ENCODE measurements around the gene HNRNPA3. TPM values are rescaled to one million over a fixed set of nuclear protein-coding genes. Genes with fewer than 3 reads are reported as not detected.
A peak's percentile ranks its signal among the peaks of the same experiment; 100 is the strongest.

The HNRNPA3 gene
- total RNA-seq, 1 experiment from 2014 or later = 290 TPM

- Histone ChIP-seq H3K4me1 (replicated peaks; ENCODE audit: insufficient read depth) (no peaks in the 10 kb centered on the region), H3K27me3 (ENCODE audit: insufficient read depth, low read depth) (no peaks in the 10 kb centered on the region), H2AFZ (no peak overlapping the region), H3K9me3 (ENCODE audit: insufficient read depth, low read depth) (no peaks in the 10 kb centered on the region), H3K27ac (no peak overlapping the region), H3K4me3 (no peak overlapping the region), H4K20me1 (ENCODE audit: insufficient read depth) (no peaks in the 10 kb centered on the region), H3K4me2 (no peak overlapping the region), H3F3A (ENCODE audit: insufficient read depth, low read depth) (peaks cover 8% of the 10 kb centered on the region; the same call in 1 of the 2 replicates), H3K9me2 (ENCODE audit: insufficient read depth) (no peaks in the 10 kb centered on the region), H3K79me2 (ENCODE audit: low read depth) (0 out of 2 replicates have a peak, but pooled peaks cover 2% of the 10 kb centered on the region), H3K36me3 (ENCODE audit: low read depth) (no peaks in the 10 kb centered on the region)
- no TSS peak for BruUV-seq (replicated peaks)
- DNase-seq = no peak
- POLR2A ChIA-PET (ENCODE audit: unreplicated experiment) = interaction anchor here (0.6 kb wide), 1 partner anchor 60 kb away, joined by 4 read pairs; the partner anchor contains the start of gene NFE2L2
- TF ChIP-seq EZH2 (IDR thresholded peaks at IDR 0.05; ENCODE audit: low read depth) = no peak
- TF ChIP-seq CTCF (conservative IDR thresholded peaks at IDR 0.05) = no peak
- CTCF ChIA-PET = no interaction called here
- intact Hi-C loops (cut with micrococcal nuclease; ENCODE audit: unreplicated experiment) = no loop called here
These were observed 8.2 kb upstream of the HNRNPA3 start for GRCh38 chr2:177204417-177204816.

GRCh38 chr2:177207101-177207500 is 5.5 kb upstream of the HNRNPA3 start:
- Histone ChIP-seq H3K4me3 (no peak overlapping the region), H3K4me1 (replicated peaks; ENCODE audit: insufficient read depth) (peaks cover 9% of the 10 kb centered on the region), H3K36me3 (ENCODE audit: low read depth) (no peaks in the 10 kb centered on the region), H2AFZ (no peak overlapping the region), H3F3A (ENCODE audit: insufficient read depth, low read depth) (peaks cover 14% of the 10 kb centered on the region), H4K20me1 (ENCODE audit: insufficient read depth) (no peaks in the 10 kb centered on the region), H3K79me2 (ENCODE audit: low read depth) (peaks cover 27% of the 10 kb centered on the region), H3K4me2 (no peak overlapping the region), H3K9me3 (ENCODE audit: insufficient read depth, low read depth) (no peaks in the 10 kb centered on the region), H3K27ac (no peak overlapping the region), H3K27me3 (ENCODE audit: insufficient read depth, low read depth) (no peaks in the 10 kb centered on the region), H3K9me2 (ENCODE audit: insufficient read depth) (no peaks in the 10 kb centered on the region)
- TF ChIP-seq CTCF (conservative IDR thresholded peaks at IDR 0.05) (no peak), EZH2 (IDR thresholded peaks at IDR 0.05; ENCODE audit: low read depth) (no peak)
- BruUV-seq (replicated peaks) = no TSS peak
- intact Hi-C loops (cut with micrococcal nuclease; ENCODE audit: unreplicated experiment) = no loop called here
- ChIA-PET POLR2A (ENCODE audit: unreplicated experiment) (no interaction called here), CTCF (no interaction called here)
- DNase-seq = no peak

- Histone ChIP-seq H2AFZ (peak overlapping the region; percentile 25), H3K4me3 (peak overlapping the region; percentile 63), H3K4me1 (replicated peaks; ENCODE audit: insufficient read depth) (peaks cover 30% of the 10 kb centered on the region), H3K27me3 (ENCODE audit: insufficient read depth, low read depth) (no peaks in the 10 kb centered on the region), H3K36me3 (ENCODE audit: low read depth) (peaks cover 30% of the 10 kb centered on the region), H3K79me2 (ENCODE audit: low read depth) (peaks cover 58% of the 10 kb centered on the region), H4K20me1 (ENCODE audit: insufficient read depth) (peaks cover 30% of the 10 kb centered on the region), H3K9me3 (ENCODE audit: insufficient read depth, low read depth) (no peaks in the 10 kb centered on the region), H3K4me2 (peak overlapping the region; percentile 84), H3K27ac (peak overlapping the region; percentile 97), H3F3A (ENCODE audit: insufficient read depth, low read depth) (peaks cover 36% of the 10 kb centered on the region), H3K9me2 (ENCODE audit: insufficient read depth) (no peaks in the 10 kb centered on the region)
- BruUV-seq (replicated peaks) = no TSS peak
- DNase-seq = no peak
- intact Hi-C loops (cut with micrococcal nuclease; ENCODE audit: unreplicated experiment) = loop anchor here (5.0 kb wide), 2 partner anchors 121 to 186 kb away; no protein-coding TSS in a partner anchor
- ChIA-PET CTCF (interaction anchor here (0.8 to 1.2 kb wide), 2 partner anchors 16 to 46 kb away, joined by 5 to 10 read pairs; no protein-coding TSS in a partner anchor), POLR2A (ENCODE audit: unreplicated experiment) (interaction anchor here (0.6 to 1.7 kb wide), 5 partner anchors 22 to 53 kb away, joined by 4 to 31 read pairs (median 4); partner anchors contain the start of gene NFE2L2)
- TF ChIP-seq CTCF (conservative IDR thresholded peaks at IDR 0.05) (no peak), EZH2 (IDR thresholded peaks at IDR 0.05; ENCODE audit: low read depth) (no peak)
These were observed 1.4 kb upstream of the HNRNPA3 start for GRCh38 chr2:177211169-177211568.

Measured in PC-9 (cell line).